Stimulated activated CD4-positive, alpha-beta T cell treated with anti-CD3 and anti-CD28 coated beads, Interleukin-15, amount 100 ng/mL, for 1 hour (primary cell): ENCODE results near the gene IQUB.
A peak's percentile ranks its signal among the peaks of the same experiment; 100 is the strongest.
"Not testable (repeated sequence)": the region's sequence is repeated elsewhere in the genome, so short reads cannot be mapped to it uniquely, and the experiment has no call there.

Source experiments
- DNase-seq, 2 donors: peaks; one replicate each; pipeline ENCODE4 v3.0.0-alpha.2; 2020; ENCODE audit warnings: low read depth in 1 of 2, low spot score in 1 of 2

Gene IQUB

GRCh38 chr7:123534383-123535260 is at the start of gene IQUB:
Gene IQUB, minus strand, starts transcription at chr7:123534595. Its CDS starts 22,255 bp downstream, at chr7:123512340.
- DNase-seq: peak; percentile 90 to 94

- no peak for DNase-seq
Observed at GRCh38 chr7:123583821-123584220, 49.4 kb upstream of the IQUB start.

- no peak for DNase-seq
Observed at GRCh38 chr7:123581162-123581459, 46.7 kb upstream of the IQUB start.

GRCh38 chr7:123580406-123581161 is 46.2 kb upstream of the IQUB start:
- DNase-seq: no peak

- no peak for DNase-seq
Observed at GRCh38 chr7:123579416-123579815, 45.0 kb upstream of the IQUB start.

GRCh38 chr7:123573896-123574467 is 39.6 kb upstream of the IQUB start:
- DNase-seq: no peak

GRCh38 chr7:123573341-123573740 is 38.9 kb upstream of the IQUB start:
- no peak for DNase-seq

GRCh38 chr7:123571684-123572083 is 37.3 kb upstream of the IQUB start:
- DNase-seq: no peak

GRCh38 chr7:123571187-123571586 is 36.8 kb upstream of the IQUB start:
- DNase-seq: no peak

GRCh38 chr7:123570390-123571182 is 36.2 kb upstream of the IQUB start:
- DNase-seq: no peak

- no peak for DNase-seq
Observed at GRCh38 chr7:123569352-123570010, 35.1 kb upstream of the IQUB start.

- no peak for DNase-seq
Observed at GRCh38 chr7:123562121-123562520, 27.7 kb upstream of the IQUB start.

GRCh38 chr7:123558289-123558874 is 24.0 kb upstream of the IQUB start:
- DNase-seq: no peak

GRCh38 chr7:123557398-123558288 is 23.2 kb upstream of the IQUB start, which contains the start of gene NDUFA5:
Gene NDUFA5, minus strand, starts transcription at chr7:123557818. Its CDS starts 23 bp downstream, at chr7:123557795.
- DNase-seq: peak; percentile 77 to 89

GRCh38 chr7:123557016-123557397 is 22.6 kb upstream of the IQUB start:
- DNase-seq: no peak

- no peak for DNase-seq
Observed at GRCh38 chr7:123555484-123555883, 21.1 kb upstream of the IQUB start.

- DNase-seq: no peak
Observed at GRCh38 chr7:123553159-123553558, 18.8 kb upstream of the IQUB start.

- no peak for DNase-seq
Observed at GRCh38 chr7:123552641-123553040, 18.2 kb upstream of the IQUB start.

GRCh38 chr7:123552134-123552533 is 17.7 kb upstream of the IQUB start:
- DNase-seq: not testable (repeated sequence)
